Liver (tissue), 9 donors: ENCODE results near the gene SERTAD3. TPM values are rescaled to one million over a fixed set of nuclear protein-coding genes. Genes with fewer than 3 reads are reported as not detected.

Experiments used
- DNase-seq: peaks from one replicate; pipeline ENCODE4 v3.0.0-alpha.2; 2017; ENCODE audit warnings: low spot score
- H3K27ac ChIP-seq, 2 donors: one replicate each; pipeline ENCODE4 v1.7.0; 2013; ENCODE audit warnings: inconsistent platforms in 2 of 2, low read length in 2 of 2, control low read depth in 1 of 2, low read depth in 1 of 2, mild to moderate bottlenecking in 1 of 2
- H3K27me3 ChIP-seq, 4 donors: one replicate each; pipeline versions ENCODE4 v1.6.1 to v1.7.0; 2013; ENCODE audit warnings: low read length in 3 of 4, inconsistent platforms in 1 of 4, mild to moderate bottlenecking in 1 of 4, moderate library complexity in 1 of 4; ENCODE audit not compliant: control insufficient read depth in 4 of 4, insufficient read depth in 4 of 4
- H3K36me3 ChIP-seq, 4 donors: one replicate each; pipeline versions ENCODE4 v1.6.1 to v1.7.0; 2013; ENCODE audit warnings: low read length in 3 of 4, mild to moderate bottlenecking in 3 of 4, low read depth in 1 of 4, moderate library complexity in 1 of 4; ENCODE audit not compliant: control insufficient read depth in 4 of 4, insufficient read depth in 3 of 4
- H3K4me1 ChIP-seq, 4 donors: one replicate each; pipeline versions ENCODE4 v1.6.1 to v1.7.0; 2013; ENCODE audit warnings: low read length in 3 of 4, mild to moderate bottlenecking in 3 of 4, moderate library complexity in 1 of 4; ENCODE audit not compliant: control insufficient read depth in 4 of 4, insufficient read depth in 4 of 4
- H3K4me3 ChIP-seq, 3 donors: one replicate each; pipeline versions ENCODE4 v1.6.1 to v1.7.0; 2013; ENCODE audit warnings: low read length in 3 of 3, control low read depth in 1 of 3, low read depth in 1 of 3, mild to moderate bottlenecking in 1 of 3
- H3K9ac ChIP-seq, 2 donors: one replicate each; pipeline ENCODE4 v1.7.0; 2013; ENCODE audit warnings: low read length in 2 of 2, mild to moderate bottlenecking in 2 of 2, moderate library complexity in 2 of 2, control low read depth in 1 of 2, low read depth in 1 of 2
- H3K9me3 ChIP-seq, 4 donors: one replicate each; pipeline versions ENCODE4 v1.6.1 to v1.7.0; 2013; ENCODE audit warnings: low read length in 3 of 4; ENCODE audit not compliant: control insufficient read depth in 4 of 4
- CTCF ChIP-seq: fragments of 150-350 bp; IDR thresholded peaks from 2 replicates; pipeline ENCODE4 v1.5.1; 2017; ENCODE audit warnings: improper control_type of control experiment, low read depth, low read length; ENCODE audit not compliant: missing input control
- EGR1 ChIP-seq, 2 donors: IDR thresholded peaks; 2 replicates each; pipeline ENCODE4 v1.6.1; 2016 to 2018; ENCODE audit warnings: antibody characterized with exemption in 2 of 2, low read depth in 2 of 2
- FOXA1 ChIP-seq: IDR thresholded peaks from 2 replicates; pipeline ENCODE4 v1.6.1; 2016; ENCODE audit warnings: antibody characterized with exemption
- FOXA2 ChIP-seq: IDR thresholded peaks from 2 replicates; pipeline ENCODE4 v1.6.1; 2016; ENCODE audit warnings: antibody characterized with exemption
- GABPA ChIP-seq, 2 donors: IDR thresholded peaks in 1 of 2; conservative IDR thresholded peaks in 1 of 2; 2 replicates each; pipeline ENCODE4 v1.6.1; 2016; ENCODE audit warnings: antibody characterized with exemption in 2 of 2, mild to moderate bottlenecking in 1 of 2, moderate library complexity in 1 of 2
- HNF4A ChIP-seq, 2 donors: conservative IDR thresholded peaks; 2 replicates each; pipeline ENCODE4 v1.6.1; 2016; ENCODE audit warnings: antibody characterized with exemption in 2 of 2, mild to moderate bottlenecking in 2 of 2
- HNF4G ChIP-seq: IDR thresholded peaks from 2 replicates; pipeline ENCODE4 v1.6.1; 2016; ENCODE audit warnings: antibody characterized with exemption
- NR2F2 ChIP-seq: IDR thresholded peaks from 2 replicates; pipeline ENCODE4 v1.6.1; 2016; ENCODE audit warnings: antibody characterized with exemption
- RAD21 ChIP-seq, 2 donors: IDR thresholded peaks; 2 replicates each; pipeline ENCODE4 v1.6.1; 2016; ENCODE audit warnings: antibody characterized with exemption in 2 of 2, mild to moderate bottlenecking in 2 of 2
- RXRA ChIP-seq, 2 donors: IDR thresholded peaks; 2 replicates each; pipeline ENCODE4 v1.6.1; 2017 to 2018; ENCODE audit warnings: antibody characterized with exemption in 2 of 2, mild to moderate bottlenecking in 1 of 2
- SP1 ChIP-seq: IDR thresholded peaks from 2 replicates; pipeline ENCODE4 v1.6.1; 2018; ENCODE audit warnings: antibody characterized with exemption, mild to moderate bottlenecking
- TAF1 ChIP-seq: conservative IDR thresholded peaks from 2 replicates; pipeline ENCODE4 v1.6.1; 2016; ENCODE audit warnings: antibody characterized with exemption, mild to moderate bottlenecking
- YY1 ChIP-seq: IDR thresholded peaks from 2 replicates; pipeline ENCODE4 v1.6.1; 2016; ENCODE audit warnings: antibody characterized with exemption, mild to moderate bottlenecking
- WGBS: extraction: QIAGEN DNeasy Blood & Tissue Kit; methylation state at CpG from one replicate; pipeline ENCODE4 v1.1.7; 2013; 5-methylcytosine and 5-hydroxymethylcytosine counted together
- polyA plus RNA-seq, 2 donors: library from polyadenylated mRNA; stranded (reverse) in 1 of 2; unstranded in 1 of 2; fragments of 200-250 nt in 1 of 2; fragments of >200 nt in 1 of 2; fragmentation: Nextera tagmentation in 1 of 2; extraction: Ambion mirVana in 1 of 2; gene quantifications; one replicate each; pipeline versions ENCODE4 v1.2.1 to v1.2.3, GENCODE V29; 2013 to 2015
- total RNA-seq, 2 donors: library from RNA; depleted of rRNA; stranded (reverse); fragments of >200 nt; gene quantifications; one replicate each; pipeline ENCODE4 v1.2.3, GENCODE V29; 2014
- TF ChIP-seq, protein P1 (sequence below): IDR thresholded peaks from 2 replicates; pipeline ENCODE4 v1.6.1; 2016; ENCODE audit warnings: antibody characterized with exemption
- TF ChIP-seq, protein P2 (sequence below): IDR thresholded peaks from 2 replicates; pipeline ENCODE4 v1.6.1; 2016; ENCODE audit warnings: antibody characterized with exemption
- TF ChIP-seq, protein P3 (sequence below): IDR thresholded peaks from 2 replicates; pipeline ENCODE4 v1.6.1; 2016; ENCODE audit warnings: antibody characterized with exemption, mild to moderate bottlenecking
- TF ChIP-seq, protein P4 (sequence below): IDR thresholded peaks from 2 replicates; pipeline ENCODE4 v1.6.1; 2016; ENCODE audit warnings: antibody characterized with exemption
- donor health status: healthy.
- donor health status: healthy.
- donor health status: healthy.
- donor health status: healthy.
- donor health status: healthy.

The SERTAD3 gene
- total and polyA plus RNA-seq, 4 donors, result 6.1 to 8.9 (median 6.9) TPM

GRCh38 chr19:40395956-40396355, 48.2 kb downstream of the SERTAD3 start:
- H3K27ac ChIP-seq, result no peak overlapping the region
- no peaks in the 10 kb centered on the region for H3K9me3 ChIP-seq
- no peaks in the 10 kb centered on the region for H3K36me3 ChIP-seq
- no peak overlapping the region for H3K4me3 ChIP-seq
- WGBS, result 89% methylated on average over 14 of the region's 14 CpGs
- no peak overlapping the region for H3K9ac ChIP-seq
- no peak for DNase-seq
- H3K4me1 ChIP-seq, result no peaks in the 10 kb centered on the region
- TF ChIP-seq CTCF (no peak), FOXA2 (no peak), TAF1 (no peak), RAD21 (IDR thresholded peaks at IDR 0.05) (no peak), FOXA1 (no peak), RXRA (IDR thresholded peaks at IDR 0.05) (no peak), HNF4A (conservative IDR thresholded peaks at IDR 0.05) (no peak), SP1 (no peak)
- TF ChIP-seq, protein P1, sequence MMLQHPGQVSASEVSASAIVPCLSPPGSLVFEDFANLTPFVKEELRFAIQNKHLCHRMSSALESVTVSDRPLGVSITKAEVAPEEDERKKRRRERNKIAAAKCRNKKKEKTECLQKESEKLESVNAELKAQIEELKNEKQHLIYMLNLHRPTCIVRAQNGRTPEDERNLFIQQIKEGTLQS, result no peak
- TF ChIP-seq, protein P2, sequence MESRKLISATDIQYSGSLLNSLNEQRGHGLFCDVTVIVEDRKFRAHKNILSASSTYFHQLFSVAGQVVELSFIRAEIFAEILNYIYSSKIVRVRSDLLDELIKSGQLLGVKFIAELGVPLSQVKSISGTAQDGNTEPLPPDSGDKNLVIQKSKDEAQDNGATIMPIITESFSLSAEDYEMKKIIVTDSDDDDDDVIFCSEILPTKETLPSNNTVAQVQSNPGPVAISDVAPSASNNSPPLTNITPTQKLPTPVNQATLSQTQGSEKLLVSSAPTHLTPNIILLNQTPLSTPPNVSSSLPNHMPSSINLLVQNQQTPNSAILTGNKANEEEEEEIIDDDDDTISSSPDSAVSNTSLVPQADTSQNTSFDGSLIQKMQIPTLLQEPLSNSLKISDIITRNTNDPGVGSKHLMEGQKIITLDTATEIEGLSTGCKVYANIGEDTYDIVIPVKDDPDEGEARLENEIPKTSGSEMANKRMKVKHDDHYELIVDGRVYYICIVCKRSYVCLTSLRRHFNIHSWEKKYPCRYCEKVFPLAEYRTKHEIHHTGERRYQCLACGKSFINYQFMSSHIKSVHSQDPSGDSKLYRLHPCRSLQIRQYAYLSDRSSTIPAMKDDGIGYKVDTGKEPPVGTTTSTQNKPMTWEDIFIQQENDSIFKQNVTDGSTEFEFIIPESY, result no peak
- H3K27me3 ChIP-seq, result no peaks in the 10 kb centered on the region

GRCh38 chr19:40394816-40395210, 49.3 kb downstream of the SERTAD3 start:
- Histone ChIP-seq H3K4me1 (no peaks in the 10 kb centered on the region), H3K27ac (no peak overlapping the region), H3K4me3 (no peak overlapping the region), H3K9ac (no peak overlapping the region), H3K9me3 (no peaks in the 10 kb centered on the region), H3K27me3 (no peaks in the 10 kb centered on the region), H3K36me3 (no peaks in the 10 kb centered on the region)
- 81% methylated on average over 13 of the region's 13 CpGs for WGBS
- TF ChIP-seq SP1, result no peak
- no peak for TF ChIP-seq EGR1 (IDR thresholded peaks at IDR 0.05; ENCODE audit: low read depth in 2 of 2)
- TF ChIP-seq RXRA (IDR thresholded peaks at IDR 0.05), result no peak
- no peak for TF ChIP-seq RAD21 (IDR thresholded peaks at IDR 0.05)
- no peak for TF ChIP-seq HNF4G
- no peak for TF ChIP-seq YY1
- no peak for TF ChIP-seq FOXA1
- TF ChIP-seq, protein P3, sequence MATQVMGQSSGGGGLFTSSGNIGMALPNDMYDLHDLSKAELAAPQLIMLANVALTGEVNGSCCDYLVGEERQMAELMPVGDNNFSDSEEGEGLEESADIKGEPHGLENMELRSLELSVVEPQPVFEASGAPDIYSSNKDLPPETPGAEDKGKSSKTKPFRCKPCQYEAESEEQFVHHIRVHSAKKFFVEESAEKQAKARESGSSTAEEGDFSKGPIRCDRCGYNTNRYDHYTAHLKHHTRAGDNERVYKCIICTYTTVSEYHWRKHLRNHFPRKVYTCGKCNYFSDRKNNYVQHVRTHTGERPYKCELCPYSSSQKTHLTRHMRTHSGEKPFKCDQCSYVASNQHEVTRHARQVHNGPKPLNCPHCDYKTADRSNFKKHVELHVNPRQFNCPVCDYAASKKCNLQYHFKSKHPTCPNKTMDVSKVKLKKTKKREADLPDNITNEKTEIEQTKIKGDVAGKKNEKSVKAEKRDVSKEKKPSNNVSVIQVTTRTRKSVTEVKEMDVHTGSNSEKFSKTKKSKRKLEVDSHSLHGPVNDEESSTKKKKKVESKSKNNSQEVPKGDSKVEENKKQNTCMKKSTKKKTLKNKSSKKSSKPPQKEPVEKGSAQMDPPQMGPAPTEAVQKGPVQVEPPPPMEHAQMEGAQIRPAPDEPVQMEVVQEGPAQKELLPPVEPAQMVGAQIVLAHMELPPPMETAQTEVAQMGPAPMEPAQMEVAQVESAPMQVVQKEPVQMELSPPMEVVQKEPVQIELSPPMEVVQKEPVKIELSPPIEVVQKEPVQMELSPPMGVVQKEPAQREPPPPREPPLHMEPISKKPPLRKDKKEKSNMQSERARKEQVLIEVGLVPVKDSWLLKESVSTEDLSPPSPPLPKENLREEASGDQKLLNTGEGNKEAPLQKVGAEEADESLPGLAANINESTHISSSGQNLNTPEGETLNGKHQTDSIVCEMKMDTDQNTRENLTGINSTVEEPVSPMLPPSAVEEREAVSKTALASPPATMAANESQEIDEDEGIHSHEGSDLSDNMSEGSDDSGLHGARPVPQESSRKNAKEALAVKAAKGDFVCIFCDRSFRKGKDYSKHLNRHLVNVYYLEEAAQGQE, result no peak
- TF ChIP-seq NR2F2, result no peak
- no peak for TF ChIP-seq GABPA (IDR thresholded peaks at IDR 0.05 in 1 of 2, conservative IDR thresholded peaks at IDR 0.05 in 1 of 2)
- TF ChIP-seq, protein P4, sequence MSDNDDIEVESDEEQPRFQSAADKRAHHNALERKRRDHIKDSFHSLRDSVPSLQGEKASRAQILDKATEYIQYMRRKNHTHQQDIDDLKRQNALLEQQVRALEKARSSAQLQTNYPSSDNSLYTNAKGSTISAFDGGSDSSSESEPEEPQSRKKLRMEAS, result no peak
- TF ChIP-seq CTCF, result no peak
- DNase-seq, result no peak
